HepG2 (cell line): ENCODE measurements around the gene SNAP29. TPM values are rescaled to one million over a fixed set of nuclear protein-coding genes. Genes with fewer than 3 reads are reported as not detected.

Source experiments
- AKNA ChIP-seq: sonication (generic); formaldehyde crosslinking; IDR thresholded peaks from 2 replicates; pipeline ENCODE4 v1.4.0; 2020; ENCODE audit warnings: missing genetic modification reagents, borderline replicate concordance
- FOXC1 ChIP-seq: sonication (generic); formaldehyde crosslinking; IDR thresholded peaks from 2 replicates; pipeline ENCODE4 v1.8.0; 2022; ENCODE audit warnings: mild to moderate bottlenecking, missing genetic modification reagents, borderline replicate concordance
- FOXM1 ChIP-seq: sonication (generic); formaldehyde crosslinking; IDR thresholded peaks from 2 replicates; pipeline ENCODE4 v1.5.0; 2020; ENCODE audit warnings: missing genetic modification reagents
- HMGXB3 ChIP-seq: sonication (generic); formaldehyde crosslinking; IDR thresholded peaks from 2 replicates; pipeline ENCODE4 v1.4.0; 2020; ENCODE audit warnings: missing genetic modification reagents, borderline replicate concordance
- HNRNPH1 ChIP-seq: fragments of 200-400 bp; formaldehyde crosslinking; optimal IDR thresholded peaks from 2 replicates; pipeline ENCODE3; 2017; ENCODE audit warnings: mild to moderate bottlenecking, low read depth, low read length
- HOXA9 ChIP-seq: sonication (generic); formaldehyde crosslinking; IDR thresholded peaks from 2 replicates; pipeline ENCODE4 v1.8.1; 2022; ENCODE audit warnings: missing genetic modification reagents, mild to moderate bottlenecking, moderate library complexity, borderline replicate concordance
- MATR3 ChIP-seq: sonication (generic); formaldehyde crosslinking; IDR thresholded peaks from 2 replicates; pipeline ENCODE4 v1.4.0; 2020; ENCODE audit warnings: missing genetic modification reagents
- POGZ ChIP-seq: sonication (generic); formaldehyde crosslinking; IDR thresholded peaks from 2 replicates; pipeline ENCODE4 v1.4.0; 2020; ENCODE audit warnings: mild to moderate bottlenecking, missing genetic modification reagents
- PPARG ChIP-seq: conservative IDR thresholded peaks from 2 replicates; pipeline ENCODE4 v1.6.1; 2016; ENCODE audit warnings: missing biosample characterization, missing genetic modification reagents
- SOX13 ChIP-seq, 3 experiments: fragments of 450-650 bp in 1 of 3; sonication (generic) in 1 of 3; formaldehyde crosslinking in 1 of 3; IDR thresholded peaks in 2 of 3; conservative IDR thresholded peaks in 1 of 3; 2 replicates each; pipeline versions ENCODE4 v1.5.0 to v1.6.1; 2016 to 2020; ENCODE audit warnings: antibody characterized with exemption in 1 of 3, mild to moderate bottlenecking in 1 of 3, missing compliant biosample characterization in 1 of 3, missing genetic modification reagents in 1 of 3, moderate library complexity in 1 of 3
- SOX6 ChIP-seq, 2 experiments: fragments of 450-650 bp in 1 of 2; sonication (generic) in 1 of 2; formaldehyde crosslinking in 1 of 2; IDR thresholded peaks; 2 replicates each; pipeline versions ENCODE4 v1.4.0 to v1.6.1; 2017 to 2020; ENCODE audit warnings: antibody characterized with exemption in 1 of 2, mild to moderate bottlenecking in 1 of 2, missing genetic modification reagents in 1 of 2
- SP5 ChIP-seq: IDR thresholded peaks from 2 replicates; pipeline ENCODE4 v1.6.1; 2016; ENCODE audit warnings: low read depth, borderline replicate concordance
- TMF1 ChIP-seq: sonication (generic); formaldehyde crosslinking; IDR thresholded peaks from 2 replicates; pipeline ENCODE4 v1.8.1; 2022; ENCODE audit warnings: low read depth, missing genetic modification reagents
- ZNF256 ChIP-seq: sonication (generic); formaldehyde crosslinking; conservative IDR thresholded peaks from 2 replicates; pipeline ENCODE4 v1.4.0; 2020; ENCODE audit warnings: missing genetic modification reagents
- ZNF782 ChIP-seq: sonication (generic); formaldehyde crosslinking; IDR thresholded peaks from 2 replicates; pipeline ENCODE4 v1.4.0; 2020; ENCODE audit warnings: missing genetic modification reagents, mild to moderate bottlenecking, borderline replicate concordance
- ZNF839 ChIP-seq: sonication (generic); formaldehyde crosslinking; IDR thresholded peaks from 2 replicates; pipeline ENCODE4 v1.4.0; 2020; ENCODE audit warnings: missing genetic modification reagents, mild to moderate bottlenecking, borderline replicate concordance
- ZNF883 ChIP-seq: sonication (generic); formaldehyde crosslinking; IDR thresholded peaks from 2 replicates; pipeline ENCODE4 v1.5.1; 2020; ENCODE audit warnings: mild to moderate bottlenecking, missing genetic modification reagents; ENCODE audit errors: not compliant biosample characterization
- ZSCAN25 ChIP-seq: sonication (generic); formaldehyde crosslinking; IDR thresholded peaks from 2 replicates; pipeline ENCODE4 v1.8.0; 2022; ENCODE audit warnings: mild to moderate bottlenecking, missing genetic modification reagents
- polyA plus RNA-seq, 8 experiments: library from polyadenylated mRNA; depleted of rRNA in 3 of 8; stranded (reverse) in 7 of 8; unstranded in 1 of 8; fragments of >200 nt; fragmentation: Illumina TruSeq in 4 of 8; extraction: Trizol in 4 of 8; gene quantifications; 2 replicates each; pipeline versions ENCODE4 v1.2.1 to v1.2.3, GENCODE V29; 2011 to 2016; ENCODE audit warnings: low read depth in 4 of 8, missing spikeins in 1 of 8, mixed read lengths in 1 of 8; ENCODE audit not compliant: insufficient read depth in 1 of 8
- total RNA-seq, 5 experiments: library from RNA; depleted of rRNA; stranded (reverse); fragments of >200 nt; fragmentation: Illumina TruSeq; extraction: Trizol; gene quantifications; 2 replicates each; pipeline ENCODE4 v1.2.3, GENCODE V29; 2016; ENCODE audit warnings: low read depth in 1 of 5

The SNAP29 gene
- total and polyA plus RNA-seq, 2 of the 13 experiments (the other 11 are each of a cell fraction or from before 2014, with no cell fraction given), result 12.3 to 30.7 TPM

GRCh38 chr22:20916916-20917810, 58.4 kb downstream of the SNAP29 start, which contains the start of gene CRKL (continued):
- TF ChIP-seq HOXA9 (CRISPR knock-in tag), result 0 out of 2 replicates have a peak, but pooled peaks have one; percentile 81
- no peak for TF ChIP-seq MATR3 (CRISPR knock-in tag)
- TF ChIP-seq POGZ (CRISPR knock-in tag), result peak; percentile 79
- TF ChIP-seq SP5 (CRISPR knock-in tag), result peak; percentile 99
- peak; percentile 75; the same call in 1 of the 2 replicates for TF ChIP-seq HMGXB3 (CRISPR knock-in tag)
- no peak for TF ChIP-seq FOXM1 (CRISPR knock-in tag)
- TF ChIP-seq ZNF782, result peak; percentile 68; the same call in 1 of the 2 replicates
- TF ChIP-seq ZNF883 (CRISPR knock-in tag), result peak; percentile 69
- no peak for TF ChIP-seq SOX6 (IDR thresholded peaks at IDR 0.05)
- peak; percentile 94 for TF ChIP-seq SOX6 (CRISPR knock-in tag; IDR thresholded peaks at IDR 0.05)
- no peak for TF ChIP-seq ZNF839 (CRISPR knock-in tag)
- TF ChIP-seq PPARG (CRISPR knock-in tag), result peak; percentile 46
- no peak for TF ChIP-seq AKNA (CRISPR knock-in tag)
- no peak for TF ChIP-seq TMF1 (CRISPR knock-in tag)
- no peak for TF ChIP-seq HNRNPH1
- no peak; the same call in 1 of the 2 replicates for TF ChIP-seq FOXC1 (CRISPR knock-in tag)
- peak; percentile 59 for TF ChIP-seq ZSCAN25
- TF ChIP-seq SOX13 (IDR thresholded peaks at IDR 0.05), result no peak; the same call in 1 of the 2 replicates
- peak in 1 of 2 experiments; percentile 82; a peak in 2 of 4 replicates for TF ChIP-seq SOX13 (CRISPR knock-in tag; conservative IDR thresholded peaks at IDR 0.05 in 1 of 2, IDR thresholded peaks at IDR 0.05 in 1 of 2)
- TF ChIP-seq ZNF256 (CRISPR knock-in tag), result no peak
